Uterus (tissue), 2 donors: ENCODE data around the gene CELA2B.

Experiments
- POLR2A ChIP-seq, 2 donors: fragments of 450-650 bp; IDR thresholded peaks; one replicate each; pipeline ENCODE4 v1.6.1; 2016; ENCODE audit warnings: antibody characterized with exemption in 2 of 2, mild to moderate bottlenecking in 1 of 2, moderate library complexity in 1 of 2
- TF ChIP-seq, protein P1 (sequence below), 4 experiments: fragments of 200-600 bp in 2 of 4; fragments of 450-650 bp in 2 of 4; sonication (generic) in 2 of 4; IDR thresholded peaks; one replicate each; pipeline ENCODE4 v1.5.1; 2016 to 2019; ENCODE audit warnings: antibody characterized with exemption in 4 of 4, mild to moderate bottlenecking in 2 of 4, moderate library complexity in 1 of 4

GRCh38 chr1:15468145-15468544 lies 7.8 kb upstream of the CELA2B start:
- TF ChIP-seq, protein P1, sequence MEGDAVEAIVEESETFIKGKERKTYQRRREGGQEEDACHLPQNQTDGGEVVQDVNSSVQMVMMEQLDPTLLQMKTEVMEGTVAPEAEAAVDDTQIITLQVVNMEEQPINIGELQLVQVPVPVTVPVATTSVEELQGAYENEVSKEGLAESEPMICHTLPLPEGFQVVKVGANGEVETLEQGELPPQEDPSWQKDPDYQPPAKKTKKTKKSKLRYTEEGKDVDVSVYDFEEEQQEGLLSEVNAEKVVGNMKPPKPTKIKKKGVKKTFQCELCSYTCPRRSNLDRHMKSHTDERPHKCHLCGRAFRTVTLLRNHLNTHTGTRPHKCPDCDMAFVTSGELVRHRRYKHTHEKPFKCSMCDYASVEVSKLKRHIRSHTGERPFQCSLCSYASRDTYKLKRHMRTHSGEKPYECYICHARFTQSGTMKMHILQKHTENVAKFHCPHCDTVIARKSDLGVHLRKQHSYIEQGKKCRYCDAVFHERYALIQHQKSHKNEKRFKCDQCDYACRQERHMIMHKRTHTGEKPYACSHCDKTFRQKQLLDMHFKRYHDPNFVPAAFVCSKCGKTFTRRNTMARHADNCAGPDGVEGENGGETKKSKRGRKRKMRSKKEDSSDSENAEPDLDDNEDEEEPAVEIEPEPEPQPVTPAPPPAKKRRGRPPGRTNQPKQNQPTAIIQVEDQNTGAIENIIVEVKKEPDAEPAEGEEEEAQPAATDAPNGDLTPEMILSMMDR (IDR thresholded peaks at IDR 0.05), result no peak
- TF ChIP-seq POLR2A (IDR thresholded peaks at IDR 0.05), result no peak
